ENCODE results near the gene CD52. TPM values are rescaled to one million over a fixed set of nuclear protein-coding genes. Genes with fewer than 3 reads are reported as not detected.

CD52 gene
- total and polyA plus RNA-seq, 2 donors (not counting 3 experiments of a cell fraction or from before 2014, with no cell fraction given), result not detected

DNA sequence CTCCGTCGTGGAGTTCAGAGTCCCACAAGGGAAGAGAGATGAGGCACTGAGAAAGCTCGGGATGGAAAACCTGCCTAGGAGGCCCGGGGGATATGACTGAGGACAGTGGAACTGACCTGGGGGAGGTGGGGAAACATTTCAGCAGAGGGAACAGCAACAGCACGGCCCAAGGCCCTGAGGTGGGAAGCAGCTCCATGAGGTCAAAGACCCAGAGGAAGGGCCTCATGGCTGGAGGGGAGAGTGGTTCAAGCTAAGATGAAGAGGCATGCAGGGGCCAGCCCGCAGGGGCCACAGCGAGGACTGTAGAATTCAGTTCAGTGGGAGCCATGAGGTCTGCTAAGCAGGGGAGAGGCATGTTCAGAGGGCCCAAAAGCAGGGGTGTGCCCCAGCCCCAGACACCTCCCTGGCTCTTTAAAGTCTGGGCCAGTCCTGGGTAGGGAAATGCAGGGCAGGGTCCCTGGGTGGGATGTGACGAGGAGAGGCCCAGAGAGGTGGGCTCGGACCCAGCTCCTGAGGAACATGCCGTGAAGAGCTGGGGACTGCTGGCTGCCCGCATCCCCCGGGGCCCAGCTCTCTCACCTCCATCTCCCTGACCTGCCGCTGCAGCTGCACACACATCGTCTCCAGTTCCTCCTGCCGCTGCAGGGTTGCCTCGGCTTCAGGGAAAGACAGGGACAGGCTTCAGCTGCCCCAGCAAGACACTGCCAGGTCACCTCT, 21.3 kb upstream of the CD52 start:
- H3K4me3 ChIP-seq (replicated peaks in 1 of 3; ENCODE audit: insufficient read depth in 1 of 3, low read depth in 1 of 3, low read length in 3 of 3), result no peak overlapping the region
- peaks cover 4% of the 10 kb centered on the region for H3K4me1 ChIP-seq (ENCODE audit: control insufficient read depth, extremely low read depth, insufficient read depth, low read length)
- dilution Hi-C loops (cut with MboI; ENCODE audit: extremely low pct_ligation_motif_present, low sequenced_read_pairs), result no loop called here
- no peak overlapping the region for H3K9ac ChIP-seq (replicated peaks; ENCODE audit: extremely low read depth, insufficient read depth, low read length)
- no peaks in the 10 kb centered on the region for H3K36me3 ChIP-seq (ENCODE audit: control insufficient read depth in 2 of 2, extremely low read depth in 1 of 2, insufficient read depth in 2 of 2, low read length in 2 of 2)
- BruUV-seq (replicated peaks), result no TSS peak
- FAIRE-seq (no peak), DNase-seq (ENCODE audit: low read depth, low spot score) (no peak)
- H3K9me1 ChIP-seq (replicated peaks; ENCODE audit: control insufficient read depth, extremely low read depth, insufficient read depth, low read length), result no peaks in the 10 kb centered on the region
- no peaks in the 10 kb centered on the region for H3K79me2 ChIP-seq (ENCODE audit: control insufficient read depth, insufficient read depth, low read length)
- H3K9me3 ChIP-seq (replicated peaks; ENCODE audit: control insufficient read depth, insufficient read depth, low read length), result no peaks in the 10 kb centered on the region
- POLR2A ChIA-PET, result no interaction called here
- H2AFZ ChIP-seq (ENCODE audit: low read depth, low read length), result no peak overlapping the region
- CTCF ChIA-PET, result interaction anchor here (1.1 kb wide), 1 partner anchor 68 kb away, joined by 3 read pairs; no protein-coding TSS in a partner anchor
- H3K27me3 ChIP-seq (ENCODE audit: control insufficient read depth in 2 of 2, insufficient read depth in 2 of 2, low read length in 2 of 2), result no peaks in the 10 kb centered on the region
- intact Hi-C loops (cut with micrococcal nuclease), result no loop called here
- H4K20me1 ChIP-seq (replicated peaks; ENCODE audit: control insufficient read depth, extremely low read depth, insufficient read depth, low read length), result no peaks in the 10 kb centered on the region
- no peak for TF ChIP-seq FOS (IDR thresholded peaks at IDR 0.05; ENCODE audit: borderline replicate concordance, insufficient read depth, low read length)
- no peak for TF ChIP-seq POLR2A (IDR thresholded peaks at IDR 0.05; ENCODE audit: low read depth, low read length)
- TF ChIP-seq MYC (IDR thresholded peaks at IDR 0.05; ENCODE audit: low read depth, low read length), result no peak
- no peak for TF ChIP-seq GATA2 (IDR thresholded peaks at IDR 0.05; ENCODE audit: insufficient read depth, insufficient read length, low read depth, low read length)
- TF ChIP-seq EZH2 (IDR thresholded peaks at IDR 0.05; ENCODE audit: borderline replicate concordance, low read depth, low read length, severe bottlenecking), result no peak
- no peak for TF ChIP-seq JUN (IDR thresholded peaks at IDR 0.05; ENCODE audit: borderline replicate concordance, insufficient read depth, insufficient read length, low read depth)
- TF ChIP-seq, protein P1, sequence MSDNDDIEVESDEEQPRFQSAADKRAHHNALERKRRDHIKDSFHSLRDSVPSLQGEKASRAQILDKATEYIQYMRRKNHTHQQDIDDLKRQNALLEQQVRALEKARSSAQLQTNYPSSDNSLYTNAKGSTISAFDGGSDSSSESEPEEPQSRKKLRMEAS (IDR thresholded peaks at IDR 0.05; ENCODE audit: insufficient read depth, insufficient read length), result no peak
- TF ChIP-seq, protein P2, sequence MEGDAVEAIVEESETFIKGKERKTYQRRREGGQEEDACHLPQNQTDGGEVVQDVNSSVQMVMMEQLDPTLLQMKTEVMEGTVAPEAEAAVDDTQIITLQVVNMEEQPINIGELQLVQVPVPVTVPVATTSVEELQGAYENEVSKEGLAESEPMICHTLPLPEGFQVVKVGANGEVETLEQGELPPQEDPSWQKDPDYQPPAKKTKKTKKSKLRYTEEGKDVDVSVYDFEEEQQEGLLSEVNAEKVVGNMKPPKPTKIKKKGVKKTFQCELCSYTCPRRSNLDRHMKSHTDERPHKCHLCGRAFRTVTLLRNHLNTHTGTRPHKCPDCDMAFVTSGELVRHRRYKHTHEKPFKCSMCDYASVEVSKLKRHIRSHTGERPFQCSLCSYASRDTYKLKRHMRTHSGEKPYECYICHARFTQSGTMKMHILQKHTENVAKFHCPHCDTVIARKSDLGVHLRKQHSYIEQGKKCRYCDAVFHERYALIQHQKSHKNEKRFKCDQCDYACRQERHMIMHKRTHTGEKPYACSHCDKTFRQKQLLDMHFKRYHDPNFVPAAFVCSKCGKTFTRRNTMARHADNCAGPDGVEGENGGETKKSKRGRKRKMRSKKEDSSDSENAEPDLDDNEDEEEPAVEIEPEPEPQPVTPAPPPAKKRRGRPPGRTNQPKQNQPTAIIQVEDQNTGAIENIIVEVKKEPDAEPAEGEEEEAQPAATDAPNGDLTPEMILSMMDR (IDR thresholded peaks at IDR 0.05; ENCODE audit: extremely low read depth in 1 of 2, insufficient read depth in 1 of 2, low read depth in 1 of 2, low read length in 2 of 2), result no peak
- no peak overlapping the region for H3K4me2 ChIP-seq (ENCODE audit: insufficient read depth, low read length)
- no peak overlapping the region for H3K27ac ChIP-seq (ENCODE audit: insufficient read depth, low read depth, low read length)
